GM23338 (cell line): ENCODE measurements around the gene ZNF865. TPM values are rescaled to one million over a fixed set of nuclear protein-coding genes. Genes with fewer than 3 reads are reported as not detected.

Experiments
- ATAC-seq: fragments of 200-7000 bp; cut with Tn5 transposase; 3 replicates; pipeline ENCODE4 v1.9.1; 2020
- DNase-seq: peaks from one replicate; pipeline ENCODE4 v3.0.0-alpha.2; 2015; ENCODE audit warnings: low spot score
- H2AFZ ChIP-seq: fragments of 200-600 bp; sonication (generic); 2 replicates; pipeline ENCODE4 v1.8.0; 2016; ENCODE audit warnings: antibody characterized with exemption, mild to moderate bottlenecking, moderate library complexity
- H3F3A ChIP-seq: fragments of 200-600 bp; sonication (generic); replicated peaks from 2 replicates; pipeline ENCODE4 v1.8.0; 2017; ENCODE audit warnings: antibody characterized with exemption, mixed run types, low read depth
- H3K27ac ChIP-seq: fragments of 200-600 bp; sonication (generic); 2 replicates; pipeline ENCODE4 v1.6.1; 2016; ENCODE audit warnings: low read depth
- H3K27me3 ChIP-seq: fragments of 200-600 bp; sonication (generic); 2 replicates; pipeline ENCODE4 v1.8.0; 2016; ENCODE audit warnings: mild to moderate bottlenecking, mixed run types, moderate library complexity; ENCODE audit not compliant: insufficient read depth
- H3K36me3 ChIP-seq: fragments of 200-600 bp; sonication (generic); 2 replicates; pipeline ENCODE4 v1.8.0; 2016; ENCODE audit warnings: mild to moderate bottlenecking; ENCODE audit not compliant: insufficient read depth
- H3K4me1 ChIP-seq: fragments of 200-600 bp; sonication (generic); 2 replicates; pipeline ENCODE4 v1.8.0; 2016; ENCODE audit warnings: mild to moderate bottlenecking, moderate library complexity; ENCODE audit not compliant: insufficient read depth
- H3K4me2 ChIP-seq: fragments of 200-600 bp; sonication (generic); 2 replicates; pipeline ENCODE4 v1.7.1; 2017; ENCODE audit warnings: mixed run types
- H3K4me3 ChIP-seq: fragments of 200-600 bp; sonication (generic); 2 replicates; pipeline ENCODE4 v1.6.1; 2016; ENCODE audit warnings: mixed run types
- H3K79me2 ChIP-seq: fragments of 200-600 bp; sonication (generic); replicated peaks from 2 replicates; pipeline ENCODE4 v1.8.0; 2017; ENCODE audit warnings: mild to moderate bottlenecking; ENCODE audit not compliant: insufficient read depth
- H3K9me2 ChIP-seq: fragments of 200-600 bp; sonication (generic); 2 replicates; pipeline ENCODE4 v1.8.0; 2017; ENCODE audit not compliant: insufficient read depth
- H4K20me1 ChIP-seq: fragments of 200-600 bp; sonication (generic); replicated peaks from 2 replicates; pipeline ENCODE4 v1.8.0; 2017; ENCODE audit warnings: mild to moderate bottlenecking; ENCODE audit not compliant: insufficient read depth
- H3K27ac Mint-ChIP-seq: 2 replicates; pipeline ENCODE4 v1.8.0; 2020; ENCODE audit warnings: inconsistent platforms, mild to moderate bottlenecking, moderate library complexity, mixed read lengths
- H3K27me3 Mint-ChIP-seq: 3 replicates; pipeline ENCODE4 v1.8.0; 2022; ENCODE audit warnings: low read depth, mild to moderate bottlenecking, moderate library complexity, mixed read lengths, inconsistent platforms; ENCODE audit not compliant: insufficient read depth, poor library complexity
- H3K36me3 Mint-ChIP-seq: 3 replicates; pipeline ENCODE4 v1.8.0; 2021; ENCODE audit warnings: low read depth, mild to moderate bottlenecking, inconsistent platforms, moderate library complexity, mixed read lengths
- H3K4me1 Mint-ChIP-seq: 3 replicates; pipeline ENCODE4 v1.8.0; 2020; ENCODE audit warnings: mild to moderate bottlenecking, inconsistent platforms, mixed read lengths
- H3K4me3 Mint-ChIP-seq: 3 replicates; pipeline ENCODE4 v1.8.0; 2021; ENCODE audit warnings: moderate library complexity, mild to moderate bottlenecking, inconsistent platforms, mixed read lengths
- H3K9me3 Mint-ChIP-seq: 3 replicates; pipeline ENCODE4 v1.8.0; 2020; ENCODE audit warnings: moderate library complexity, mild to moderate bottlenecking, inconsistent platforms, mixed read lengths
- CREB1 ChIP-seq: fragments of 250-450 bp; sonication (Bioruptor Pico); IDR thresholded peaks from 2 replicates; pipeline ENCODE4 v1.5.0; 2020; ENCODE audit warnings: low read depth, mild to moderate bottlenecking, moderate library complexity
- EZH2 ChIP-seq: fragments of 200-600 bp; sonication (generic); IDR thresholded peaks from one replicate; pipeline ENCODE4 v1.8.0; 2017; ENCODE audit warnings: antibody characterized with exemption, mild to moderate bottlenecking, low read depth; ENCODE audit not compliant: unreplicated experiment
- EZH2phosphoT487 ChIP-seq: fragments of 200-600 bp; sonication (generic); IDR thresholded peaks from one replicate; pipeline ENCODE4 v1.8.1; 2018; ENCODE audit warnings: antibody characterized with exemption; ENCODE audit not compliant: unreplicated experiment
- JUNB ChIP-seq: IDR thresholded peaks from one replicate; pipeline ENCODE4 v1.6.1; 2016; ENCODE audit warnings: antibody characterized with exemption; ENCODE audit not compliant: unreplicated experiment
- NANOG ChIP-seq: IDR thresholded peaks from 2 replicates; pipeline ENCODE4 v1.6.1; 2016; ENCODE audit warnings: antibody characterized with exemption, borderline replicate concordance
- POLR2AphosphoS5 ChIP-seq: IDR thresholded peaks from 2 replicates; pipeline ENCODE4 v1.6.1; 2016; ENCODE audit warnings: antibody characterized with exemption, low read depth
- STAT1 ChIP-seq: IDR thresholded peaks from one replicate; pipeline ENCODE4 v1.6.1; 2016; ENCODE audit warnings: antibody characterized with exemption; ENCODE audit not compliant: unreplicated experiment
- ZNF114 ChIP-seq: fragments of 250-450 bp; sonication (Bioruptor Pico); IDR thresholded peaks from 2 replicates; pipeline ENCODE4 v1.5.0; 2020; ENCODE audit warnings: mild to moderate bottlenecking, moderate library complexity
- ZNF331 ChIP-seq: fragments of 250-450 bp; sonication (Bioruptor Pico); IDR thresholded peaks from 2 replicates; pipeline ENCODE4 v1.5.0; 2020; ENCODE audit warnings: low read depth, mild to moderate bottlenecking, moderate library complexity
- polyA plus RNA-seq: library from polyadenylated mRNA; unstranded; fragments of >200 nt; fragmentation: Nextera tagmentation; extraction: Ambion mirVana; gene quantifications from 2 replicates; pipeline ENCODE4 v1.2.1, GENCODE V29; 2016
- total RNA-seq: library from RNA; depleted of rRNA; stranded (reverse); fragments of >200 nt; shearing (Covaris generic); gene quantifications from 2 replicates; pipeline ENCODE4 v1.2.3, GENCODE V29; 2014
- TF ChIP-seq, protein P1 (sequence below): IDR thresholded peaks from 2 replicates; pipeline ENCODE4 v1.6.1; 2016; ENCODE audit warnings: antibody characterized with exemption
- TF ChIP-seq, protein P2 (sequence below): IDR thresholded peaks from one replicate; pipeline ENCODE4 v1.6.1; 2018; ENCODE audit warnings: antibody characterized with exemption; ENCODE audit not compliant: unreplicated experiment
- TF ChIP-seq, protein P3 (sequence below), 2 experiments: fragments of 200-600 bp in 1 of 2; sonication (generic) in 1 of 2; conservative IDR thresholded peaks; 2 replicates each; pipeline versions ENCODE4 v1.5.1 to v1.6.1; 2016 to 2017; ENCODE audit warnings: antibody characterized with exemption in 2 of 2, low read depth in 2 of 2, mild to moderate bottlenecking in 2 of 2, moderate library complexity in 1 of 2

Gene ZNF865
- total and polyA plus RNA-seq, 2 experiments from 2014 or later: 2.2 to 12.1 TPM

DNA sequence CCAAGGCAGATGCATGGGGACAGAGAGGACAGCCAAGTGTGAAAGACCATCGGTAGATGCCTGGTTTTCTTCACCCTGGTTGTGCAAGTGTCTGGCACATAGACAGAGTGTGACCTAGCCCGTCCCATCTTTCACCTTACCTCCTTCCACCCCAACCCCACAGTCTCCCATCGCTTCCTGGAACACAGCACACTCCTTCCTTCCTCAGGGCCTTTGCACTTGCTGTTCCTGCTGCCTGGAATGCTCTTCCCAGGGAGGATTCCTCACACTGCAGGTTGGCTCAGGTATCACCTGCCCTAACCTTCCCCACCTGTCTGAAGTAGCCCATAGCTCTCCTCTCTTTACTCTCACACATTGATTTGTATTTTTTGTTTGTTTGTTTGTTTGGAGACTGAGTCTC is 9.1 kb upstream of the ZNF865 start (continued):
- TF ChIP-seq EZH2: no peak
- no peak for TF ChIP-seq ZNF331 (CRISPR knock-in tag)
- no peak for TF ChIP-seq CREB1
- TF ChIP-seq, protein P1, sequence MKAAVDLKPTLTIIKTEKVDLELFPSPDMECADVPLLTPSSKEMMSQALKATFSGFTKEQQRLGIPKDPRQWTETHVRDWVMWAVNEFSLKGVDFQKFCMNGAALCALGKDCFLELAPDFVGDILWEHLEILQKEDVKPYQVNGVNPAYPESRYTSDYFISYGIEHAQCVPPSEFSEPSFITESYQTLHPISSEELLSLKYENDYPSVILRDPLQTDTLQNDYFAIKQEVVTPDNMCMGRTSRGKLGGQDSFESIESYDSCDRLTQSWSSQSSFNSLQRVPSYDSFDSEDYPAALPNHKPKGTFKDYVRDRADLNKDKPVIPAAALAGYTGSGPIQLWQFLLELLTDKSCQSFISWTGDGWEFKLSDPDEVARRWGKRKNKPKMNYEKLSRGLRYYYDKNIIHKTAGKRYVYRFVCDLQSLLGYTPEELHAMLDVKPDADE: no peak

DNA sequence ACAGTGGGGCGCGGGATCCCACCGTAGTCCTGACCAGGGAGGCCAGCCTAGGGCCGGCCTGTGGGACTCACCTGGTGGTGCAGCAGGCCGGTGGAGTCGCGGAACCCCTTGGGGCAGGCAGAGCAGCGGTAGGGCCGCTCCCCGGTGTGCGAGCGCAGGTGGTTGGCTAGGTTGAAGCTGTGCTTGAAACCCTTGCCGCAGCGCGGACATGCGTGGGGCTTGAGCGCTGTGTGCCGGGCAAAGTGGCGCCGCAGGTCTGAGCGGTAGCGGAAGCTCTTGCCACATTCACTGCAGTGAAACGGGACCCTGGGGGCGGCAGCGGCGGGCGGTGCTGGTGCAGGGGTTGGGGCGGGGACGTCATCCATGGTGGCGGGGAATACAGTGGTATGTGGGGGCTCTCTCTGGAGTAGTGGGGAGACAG is 7.9 kb upstream of the ZNF865 start:
- H3K9me2 ChIP-seq: no peaks in the 10 kb centered on the region
- no peaks in the 10 kb centered on the region; the same call in 1 of the 2 replicates for H3K79me2 ChIP-seq
- peaks cover 2% of the 10 kb centered on the region; the same call in 1 of the 2 replicates for H3K27me3 ChIP-seq
- Mint-ChIP-seq H3K9me3 (peaks cover 3% of the 10 kb centered on the region; the same call in 2 of the 3 replicates), H3K27ac (no peak overlapping the region), H3K4me1 (peaks cover 24% of the 10 kb centered on the region), H3K36me3 (peaks cover 33% of the 10 kb centered on the region), H3K27me3 (peaks cover 16% of the 10 kb centered on the region), H3K4me3 (no peak overlapping the region)
- no peak for ATAC-seq
- no peak overlapping the region for H3K27ac ChIP-seq
- H3K4me2 ChIP-seq: no peak overlapping the region
- no peak for DNase-seq
- peaks cover 18% of the 10 kb centered on the region for H3F3A ChIP-seq
- H3K4me3 ChIP-seq: no peak overlapping the region
- H4K20me1 ChIP-seq: no peaks in the 10 kb centered on the region
- 0 out of 2 replicates have a peak, but pooled peaks cover 3% of the 10 kb centered on the region for H3K36me3 ChIP-seq
- H3K4me1 ChIP-seq: peaks cover 9% of the 10 kb centered on the region
- no peak overlapping the region for H2AFZ ChIP-seq
- TF ChIP-seq ZNF114 (CRISPR knock-in tag) (no peak), STAT1 (no peak), CREB1 (no peak), EZH2 (no peak), ZNF331 (CRISPR knock-in tag) (no peak), EZH2phosphoT487 (no peak), POLR2AphosphoS5 (no peak), JUNB (no peak), NANOG (no peak)
- TF ChIP-seq, protein P1: no peak
- TF ChIP-seq, protein P2, sequence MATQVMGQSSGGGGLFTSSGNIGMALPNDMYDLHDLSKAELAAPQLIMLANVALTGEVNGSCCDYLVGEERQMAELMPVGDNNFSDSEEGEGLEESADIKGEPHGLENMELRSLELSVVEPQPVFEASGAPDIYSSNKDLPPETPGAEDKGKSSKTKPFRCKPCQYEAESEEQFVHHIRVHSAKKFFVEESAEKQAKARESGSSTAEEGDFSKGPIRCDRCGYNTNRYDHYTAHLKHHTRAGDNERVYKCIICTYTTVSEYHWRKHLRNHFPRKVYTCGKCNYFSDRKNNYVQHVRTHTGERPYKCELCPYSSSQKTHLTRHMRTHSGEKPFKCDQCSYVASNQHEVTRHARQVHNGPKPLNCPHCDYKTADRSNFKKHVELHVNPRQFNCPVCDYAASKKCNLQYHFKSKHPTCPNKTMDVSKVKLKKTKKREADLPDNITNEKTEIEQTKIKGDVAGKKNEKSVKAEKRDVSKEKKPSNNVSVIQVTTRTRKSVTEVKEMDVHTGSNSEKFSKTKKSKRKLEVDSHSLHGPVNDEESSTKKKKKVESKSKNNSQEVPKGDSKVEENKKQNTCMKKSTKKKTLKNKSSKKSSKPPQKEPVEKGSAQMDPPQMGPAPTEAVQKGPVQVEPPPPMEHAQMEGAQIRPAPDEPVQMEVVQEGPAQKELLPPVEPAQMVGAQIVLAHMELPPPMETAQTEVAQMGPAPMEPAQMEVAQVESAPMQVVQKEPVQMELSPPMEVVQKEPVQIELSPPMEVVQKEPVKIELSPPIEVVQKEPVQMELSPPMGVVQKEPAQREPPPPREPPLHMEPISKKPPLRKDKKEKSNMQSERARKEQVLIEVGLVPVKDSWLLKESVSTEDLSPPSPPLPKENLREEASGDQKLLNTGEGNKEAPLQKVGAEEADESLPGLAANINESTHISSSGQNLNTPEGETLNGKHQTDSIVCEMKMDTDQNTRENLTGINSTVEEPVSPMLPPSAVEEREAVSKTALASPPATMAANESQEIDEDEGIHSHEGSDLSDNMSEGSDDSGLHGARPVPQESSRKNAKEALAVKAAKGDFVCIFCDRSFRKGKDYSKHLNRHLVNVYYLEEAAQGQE: no peak
- TF ChIP-seq, protein P3, sequence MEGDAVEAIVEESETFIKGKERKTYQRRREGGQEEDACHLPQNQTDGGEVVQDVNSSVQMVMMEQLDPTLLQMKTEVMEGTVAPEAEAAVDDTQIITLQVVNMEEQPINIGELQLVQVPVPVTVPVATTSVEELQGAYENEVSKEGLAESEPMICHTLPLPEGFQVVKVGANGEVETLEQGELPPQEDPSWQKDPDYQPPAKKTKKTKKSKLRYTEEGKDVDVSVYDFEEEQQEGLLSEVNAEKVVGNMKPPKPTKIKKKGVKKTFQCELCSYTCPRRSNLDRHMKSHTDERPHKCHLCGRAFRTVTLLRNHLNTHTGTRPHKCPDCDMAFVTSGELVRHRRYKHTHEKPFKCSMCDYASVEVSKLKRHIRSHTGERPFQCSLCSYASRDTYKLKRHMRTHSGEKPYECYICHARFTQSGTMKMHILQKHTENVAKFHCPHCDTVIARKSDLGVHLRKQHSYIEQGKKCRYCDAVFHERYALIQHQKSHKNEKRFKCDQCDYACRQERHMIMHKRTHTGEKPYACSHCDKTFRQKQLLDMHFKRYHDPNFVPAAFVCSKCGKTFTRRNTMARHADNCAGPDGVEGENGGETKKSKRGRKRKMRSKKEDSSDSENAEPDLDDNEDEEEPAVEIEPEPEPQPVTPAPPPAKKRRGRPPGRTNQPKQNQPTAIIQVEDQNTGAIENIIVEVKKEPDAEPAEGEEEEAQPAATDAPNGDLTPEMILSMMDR (conservative IDR thresholded peaks at IDR 0.05; ENCODE audit: low read depth in 2 of 2): no peak
